ENCODE results near the gene RELCH.

The RELCH gene

GRCh38 chr18:62214790-62215189 lies 27.7 kb downstream of the RELCH start:
- no peaks in the 10 kb centered on the region for H3K4me1 ChIP-seq (ENCODE audit: control insufficient read depth, insufficient read depth, low read depth, low read length)
- H2AFZ ChIP-seq (ENCODE audit: low read depth, low read length) = no peak overlapping the region
- H3K36me3 ChIP-seq (ENCODE audit: control insufficient read depth in 1 of 2, insufficient read depth in 2 of 2, low read depth in 1 of 2, low read length in 2 of 2) = peaks cover 6 to 40% of the 10 kb centered on the region in 2 experiments
- no peak overlapping the region for H4K8ac ChIP-seq (ENCODE audit: low read length)
- no peak overlapping the region for H3K18ac ChIP-seq (ENCODE audit: low read depth in 1 of 2, low read length in 2 of 2)
- H2BK120ac ChIP-seq (ENCODE audit: low read depth, low read length) = no peak overlapping the region
- peaks cover 3% of the 10 kb centered on the region for H3K9me3 ChIP-seq (ENCODE audit: control insufficient read depth, low read length)
- no peak overlapping the region for H3K9ac ChIP-seq (ENCODE audit: low read length)
- no peak overlapping the region for H3K4me3 ChIP-seq (ENCODE audit: insufficient read depth in 1 of 2, low read depth in 1 of 2, low read length in 2 of 2)
- H3K79me1 ChIP-seq (replicated peaks; ENCODE audit: low read length, poor library complexity, severe bottlenecking) = peaks cover 15% of the 10 kb centered on the region
- H3K4me2 ChIP-seq (ENCODE audit: low read length, poor library complexity, severe bottlenecking) = no peak overlapping the region
- H4K91ac ChIP-seq (ENCODE audit: low read length) = no peak overlapping the region
- no peak overlapping the region for H3K23ac ChIP-seq (ENCODE audit: low read length in 2 of 2)
- H2BK12ac ChIP-seq (ENCODE audit: low read length in 2 of 2) = no peak overlapping the region
- no peak overlapping the region for H2AK5ac ChIP-seq (ENCODE audit: low read length, severe bottlenecking)
- no peak for DNase-seq
- WGBS = 60% methylated on average over 1 of the region's 1 CpG
- no peak overlapping the region for H2BK5ac ChIP-seq (ENCODE audit: low read depth, low read length, poor library complexity, severe bottlenecking)
- H2BK15ac ChIP-seq (ENCODE audit: low read depth, poor library complexity, severe bottlenecking) = no peak overlapping the region
- no peaks in the 10 kb centered on the region for H3K27me3 ChIP-seq (ENCODE audit: control insufficient read depth in 1 of 2, insufficient read depth in 1 of 2, low read length in 2 of 2)
- no peak overlapping the region for H3K14ac ChIP-seq (ENCODE audit: low read length in 2 of 2)
- H3K4ac ChIP-seq (ENCODE audit: low read depth in 1 of 2, low read length in 2 of 2) = no peak overlapping the region
- H3K27ac ChIP-seq (ENCODE audit: low read length, poor library complexity, severe bottlenecking) = no peak overlapping the region

- Histone ChIP-seq H2AK5ac (ENCODE audit: low read length, severe bottlenecking) (no peak overlapping the region), H2BK120ac (ENCODE audit: low read depth, low read length) (no peak overlapping the region), H2BK15ac (ENCODE audit: low read depth, poor library complexity, severe bottlenecking) (no peak overlapping the region), H2BK5ac (ENCODE audit: low read depth, low read length, poor library complexity, severe bottlenecking) (no peak overlapping the region), H3K4me3 (ENCODE audit: insufficient read depth in 1 of 2, low read depth in 1 of 2, low read length in 2 of 2) (no peak overlapping the region), H3K36me3 (ENCODE audit: control insufficient read depth in 1 of 2, insufficient read depth in 2 of 2, low read depth in 1 of 2, low read length in 2 of 2) (peaks cover 3 to 83% of the 10 kb centered on the region in 2 experiments), H3K27ac (ENCODE audit: low read length, poor library complexity, severe bottlenecking) (no peak overlapping the region), H3K4ac (ENCODE audit: low read depth in 1 of 2, low read length in 2 of 2) (no peak overlapping the region), H3K18ac (ENCODE audit: low read depth in 1 of 2, low read length in 2 of 2) (no peak overlapping the region), H3K79me1 (replicated peaks; ENCODE audit: low read length, poor library complexity, severe bottlenecking) (peaks cover 3% of the 10 kb centered on the region), H3K23ac (ENCODE audit: low read length in 2 of 2) (no peak overlapping the region), H3K9ac (ENCODE audit: low read length) (no peak overlapping the region), H3K14ac (ENCODE audit: low read length in 2 of 2) (no peak overlapping the region), H2AFZ (ENCODE audit: low read depth, low read length) (no peak overlapping the region), H2BK12ac (ENCODE audit: low read length in 2 of 2) (no peak overlapping the region), H3K4me1 (ENCODE audit: control insufficient read depth, insufficient read depth, low read depth, low read length) (no peaks in the 10 kb centered on the region), H4K91ac (ENCODE audit: low read length) (no peak overlapping the region), H3K4me2 (ENCODE audit: low read length, poor library complexity, severe bottlenecking) (no peak overlapping the region), H3K27me3 (ENCODE audit: control insufficient read depth in 1 of 2, insufficient read depth in 1 of 2, low read length in 2 of 2) (no peaks in the 10 kb centered on the region), H4K8ac (ENCODE audit: low read length) (no peak overlapping the region), H3K9me3 (ENCODE audit: control insufficient read depth, low read length) (peaks cover 15% of the 10 kb centered on the region)
- WGBS = 100% methylated on average over 1 of the region's 2 CpGs
- DNase-seq = no peak
These were observed 37.2 kb downstream of the RELCH start for GRCh38 chr18:62224229-62224628.

GRCh38 chr18:62226047-62226446 lies 39.0 kb downstream of the RELCH start:
- no peak overlapping the region for H3K4me2 ChIP-seq (ENCODE audit: low read length, poor library complexity, severe bottlenecking)
- H4K8ac ChIP-seq (ENCODE audit: low read length) = no peak overlapping the region
- no peak for DNase-seq
- peaks cover 3 to 96% of the 10 kb centered on the region in 2 experiments for H3K36me3 ChIP-seq (ENCODE audit: control insufficient read depth in 1 of 2, insufficient read depth in 2 of 2, low read depth in 1 of 2, low read length in 2 of 2)
- no peaks in the 10 kb centered on the region for H3K27me3 ChIP-seq (ENCODE audit: control insufficient read depth in 1 of 2, insufficient read depth in 1 of 2, low read length in 2 of 2)
- H3K79me1 ChIP-seq (replicated peaks; ENCODE audit: low read length, poor library complexity, severe bottlenecking) = peaks cover 2% of the 10 kb centered on the region
- peaks cover 15% of the 10 kb centered on the region for H3K9me3 ChIP-seq (ENCODE audit: control insufficient read depth, low read length)
- no peak overlapping the region for H3K18ac ChIP-seq (ENCODE audit: low read depth in 1 of 2, low read length in 2 of 2)
- H3K23ac ChIP-seq (ENCODE audit: low read length in 2 of 2) = no peak overlapping the region
- no peak overlapping the region for H3K27ac ChIP-seq (ENCODE audit: low read length, poor library complexity, severe bottlenecking)
- no peak overlapping the region for H4K91ac ChIP-seq (ENCODE audit: low read length)
- no peak overlapping the region for H3K4ac ChIP-seq (ENCODE audit: low read depth in 1 of 2, low read length in 2 of 2)
- no peak overlapping the region for H2BK5ac ChIP-seq (ENCODE audit: low read depth, low read length, poor library complexity, severe bottlenecking)
- WGBS = no CpG with 5 or more reads among the region's 3 CpGs
- H2BK120ac ChIP-seq (ENCODE audit: low read depth, low read length) = no peak overlapping the region
- H3K14ac ChIP-seq (ENCODE audit: low read length in 2 of 2) = no peak overlapping the region
- H3K9ac ChIP-seq (ENCODE audit: low read length) = no peak overlapping the region
- H2BK12ac ChIP-seq (ENCODE audit: low read length in 2 of 2) = no peak overlapping the region
- no peak overlapping the region for H3K4me3 ChIP-seq (ENCODE audit: insufficient read depth in 1 of 2, low read depth in 1 of 2, low read length in 2 of 2)
- H2AK5ac ChIP-seq (ENCODE audit: low read length, severe bottlenecking) = no peak overlapping the region
- no peak overlapping the region for H2AFZ ChIP-seq (ENCODE audit: low read depth, low read length)
- no peak overlapping the region for H2BK15ac ChIP-seq (ENCODE audit: low read depth, poor library complexity, severe bottlenecking)
- no peaks in the 10 kb centered on the region for H3K4me1 ChIP-seq (ENCODE audit: control insufficient read depth, insufficient read depth, low read depth, low read length)

- Histone ChIP-seq H2AFZ (ENCODE audit: low read depth, low read length) (no peak overlapping the region), H3K4me2 (ENCODE audit: low read length, poor library complexity, severe bottlenecking) (no peak overlapping the region), H3K4ac (ENCODE audit: low read depth in 1 of 2, low read length in 2 of 2) (no peak overlapping the region), H3K9ac (ENCODE audit: low read length) (no peak overlapping the region), H3K79me1 (replicated peaks; ENCODE audit: low read length, poor library complexity, severe bottlenecking) (peaks cover 7% of the 10 kb centered on the region), H3K4me3 (ENCODE audit: insufficient read depth in 1 of 2, low read depth in 1 of 2, low read length in 2 of 2) (no peak overlapping the region), H3K4me1 (ENCODE audit: control insufficient read depth, insufficient read depth, low read depth, low read length) (no peaks in the 10 kb centered on the region), H4K8ac (ENCODE audit: low read length) (no peak overlapping the region), H3K27me3 (ENCODE audit: control insufficient read depth in 1 of 2, insufficient read depth in 1 of 2, low read length in 2 of 2) (no peaks in the 10 kb centered on the region), H2BK120ac (ENCODE audit: low read depth, low read length) (no peak overlapping the region), H3K36me3 (ENCODE audit: control insufficient read depth in 1 of 2, insufficient read depth in 2 of 2, low read depth in 1 of 2, low read length in 2 of 2) (peaks cover 0 to 67% of the 10 kb centered on the region in 2 experiments), H3K9me3 (ENCODE audit: control insufficient read depth, low read length) (peaks cover 10% of the 10 kb centered on the region), H2BK12ac (ENCODE audit: low read length in 2 of 2) (no peak overlapping the region), H2BK15ac (ENCODE audit: low read depth, poor library complexity, severe bottlenecking) (no peak overlapping the region), H2AK5ac (ENCODE audit: low read length, severe bottlenecking) (no peak overlapping the region), H3K14ac (ENCODE audit: low read length in 2 of 2) (no peak overlapping the region), H4K91ac (ENCODE audit: low read length) (no peak overlapping the region), H3K23ac (ENCODE audit: low read length in 2 of 2) (no peak overlapping the region), H3K18ac (ENCODE audit: low read depth in 1 of 2, low read length in 2 of 2) (no peak overlapping the region), H3K27ac (ENCODE audit: low read length, poor library complexity, severe bottlenecking) (no peak overlapping the region), H2BK5ac (ENCODE audit: low read depth, low read length, poor library complexity, severe bottlenecking) (no peak overlapping the region)
- no peak for DNase-seq
- WGBS = 94% methylated on average over 1 of the region's 1 CpG
These were observed 49.2 kb downstream of the RELCH start for GRCh38 chr18:62236252-62236651.
